ENCODE data around the gene SCFD2.
"Not testable (repeated sequence)": the region's sequence is repeated elsewhere in the genome, so short reads cannot be mapped to it uniquely, and the experiment has no call there.

SCFD2 gene

DNA sequence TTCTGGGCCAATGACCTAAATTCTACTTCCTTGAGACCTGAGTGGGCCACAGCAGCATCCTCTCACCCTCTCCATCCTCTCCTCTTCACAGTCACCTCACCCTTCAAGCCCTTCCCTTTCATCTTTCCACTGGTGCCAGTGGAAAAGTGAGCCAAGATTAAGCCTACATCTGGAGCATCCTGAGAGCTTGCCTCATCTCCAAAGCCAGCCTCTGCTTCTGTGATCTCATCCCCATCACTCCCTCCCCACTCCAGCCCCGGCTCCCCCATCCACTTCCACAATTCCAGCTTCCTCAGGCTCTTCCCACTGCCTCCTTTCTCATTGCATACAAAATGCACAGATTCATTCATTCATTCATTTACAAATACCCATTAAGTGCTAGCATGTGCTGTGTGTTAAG is 513.8 kb downstream of the SCFD2 start:
- no peak for DNase-seq (ENCODE audit: low spot score)

GRCh38 chr4:52850406-52851124 is 515.3 kb downstream of the SCFD2 start:
- DNase-seq (ENCODE audit: low spot score): no peak

DNA sequence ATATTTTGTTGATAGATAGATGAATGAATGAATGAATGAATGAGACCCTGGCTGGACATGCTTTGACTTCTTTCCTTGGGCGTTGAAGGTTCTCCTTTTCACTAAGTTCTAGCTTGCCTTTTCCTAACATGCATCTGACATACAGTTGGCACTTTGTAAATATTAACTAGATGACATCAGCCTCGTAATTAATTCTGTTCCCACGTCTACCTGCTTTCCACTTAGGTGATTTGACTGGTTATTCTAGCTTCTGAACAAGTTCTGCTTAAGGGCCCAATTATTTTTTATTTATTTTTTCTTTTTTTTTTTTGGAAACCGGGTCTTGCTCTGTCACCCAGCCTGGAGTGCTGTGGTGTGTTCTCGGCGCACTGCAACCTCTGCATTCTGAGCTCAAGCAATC is 517.6 kb downstream of the SCFD2 start:
- DNase-seq (ENCODE audit: low spot score): no peak

DNA sequence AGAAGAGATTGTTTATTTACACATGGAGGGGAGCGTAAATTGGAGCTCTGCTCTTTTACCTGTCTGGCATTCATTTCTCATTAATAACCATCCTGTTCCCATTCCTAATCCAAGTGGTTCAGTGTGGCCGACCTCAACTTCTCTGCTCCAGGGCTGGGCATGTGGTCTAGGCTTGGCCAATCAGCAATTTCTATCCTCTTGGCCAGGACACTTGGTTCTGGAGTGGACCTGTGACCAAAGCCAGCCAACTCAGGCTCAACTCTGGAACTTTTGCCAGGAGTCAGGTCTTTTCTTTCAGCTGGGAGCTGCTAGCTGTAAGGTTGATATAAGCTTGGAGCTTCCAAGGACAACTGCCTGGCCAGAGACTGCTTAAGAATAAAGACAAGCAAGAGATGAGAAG is 519.4 kb downstream of the SCFD2 start:
- DNase-seq (ENCODE audit: low spot score): no peak

DNA sequence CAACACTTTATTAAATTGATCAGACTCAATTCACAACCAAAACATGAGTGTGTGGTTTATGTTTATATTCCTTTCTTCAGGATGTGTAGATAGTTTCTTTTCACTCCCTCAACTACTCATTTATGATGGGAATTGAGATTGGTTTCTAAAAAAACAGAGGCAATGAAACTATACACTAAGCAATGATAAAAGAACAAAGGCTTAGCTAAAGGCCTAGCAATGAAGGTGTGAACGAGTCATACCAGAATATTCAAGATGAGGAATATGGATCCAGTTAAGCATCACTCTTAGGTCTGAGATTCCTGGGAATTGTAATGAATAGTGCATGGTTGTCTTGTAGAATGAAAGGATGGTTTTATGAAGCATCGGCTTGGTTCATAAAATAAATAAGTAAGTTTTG is 521.3 kb downstream of the SCFD2 start:
- DNase-seq (ENCODE audit: low spot score): no peak

DNA sequence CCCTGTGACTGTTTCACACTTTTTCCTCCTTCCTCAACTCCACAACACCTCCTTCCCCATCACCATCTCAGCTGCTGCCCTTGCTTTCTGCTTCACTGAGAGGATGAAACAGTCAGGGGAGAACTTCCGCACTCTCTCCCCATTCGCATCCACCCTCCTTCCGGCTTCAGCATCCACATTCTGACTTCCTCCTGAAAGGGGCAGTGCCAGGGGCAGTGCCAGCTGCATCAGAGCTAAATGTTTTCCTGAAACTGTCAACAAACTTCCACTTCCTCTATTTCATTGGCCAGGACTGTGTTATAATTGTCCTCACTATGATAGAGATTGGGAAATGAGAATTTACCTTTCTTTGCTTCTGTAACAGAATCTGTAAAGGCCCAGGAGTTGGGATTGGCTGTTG is 521.9 kb downstream of the SCFD2 start:
- no peak for DNase-seq (ENCODE audit: low spot score)

DNA sequence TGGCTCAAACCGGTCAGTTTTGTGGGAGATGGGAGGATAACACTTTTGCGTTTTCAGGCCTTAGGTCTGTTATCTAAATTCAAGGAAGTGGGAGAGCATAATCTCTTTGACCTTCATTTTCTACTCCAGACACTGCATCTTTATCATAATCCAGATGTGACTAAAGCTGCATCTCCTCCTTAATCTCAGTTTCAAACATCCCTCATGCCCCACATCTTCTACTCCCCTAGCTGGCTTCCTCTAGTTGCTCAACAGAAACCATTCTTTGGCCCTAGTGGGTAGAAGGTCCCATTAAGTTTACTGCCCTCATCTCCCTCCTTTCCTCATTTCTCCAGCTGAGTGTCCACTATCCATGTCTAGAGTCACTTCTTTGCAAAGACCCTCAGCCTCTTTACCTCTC is 522.5 kb downstream of the SCFD2 start:
- DNase-seq (ENCODE audit: low spot score): no peak

DNA sequence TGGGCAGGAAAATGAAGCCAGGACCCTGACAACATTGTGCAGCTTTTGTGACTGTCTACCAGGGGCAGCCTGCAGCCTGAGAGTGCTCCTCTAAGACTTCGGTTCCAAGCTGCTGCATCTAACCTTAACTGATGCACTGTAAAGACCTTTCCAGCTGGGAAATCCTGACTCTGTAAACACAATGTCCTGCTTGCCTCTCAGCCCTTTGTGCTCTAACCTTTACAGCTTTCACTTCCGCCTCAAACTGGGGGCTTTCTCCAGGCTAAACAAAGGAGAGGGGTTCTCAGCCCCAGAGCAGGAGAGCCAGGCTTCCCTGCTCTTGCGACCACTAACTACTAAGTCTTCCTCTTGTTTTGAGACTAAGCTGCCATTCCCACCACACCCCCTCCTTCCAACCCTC is 523.1 kb downstream of the SCFD2 start:
- no peak for DNase-seq (ENCODE audit: low spot score)

DNA sequence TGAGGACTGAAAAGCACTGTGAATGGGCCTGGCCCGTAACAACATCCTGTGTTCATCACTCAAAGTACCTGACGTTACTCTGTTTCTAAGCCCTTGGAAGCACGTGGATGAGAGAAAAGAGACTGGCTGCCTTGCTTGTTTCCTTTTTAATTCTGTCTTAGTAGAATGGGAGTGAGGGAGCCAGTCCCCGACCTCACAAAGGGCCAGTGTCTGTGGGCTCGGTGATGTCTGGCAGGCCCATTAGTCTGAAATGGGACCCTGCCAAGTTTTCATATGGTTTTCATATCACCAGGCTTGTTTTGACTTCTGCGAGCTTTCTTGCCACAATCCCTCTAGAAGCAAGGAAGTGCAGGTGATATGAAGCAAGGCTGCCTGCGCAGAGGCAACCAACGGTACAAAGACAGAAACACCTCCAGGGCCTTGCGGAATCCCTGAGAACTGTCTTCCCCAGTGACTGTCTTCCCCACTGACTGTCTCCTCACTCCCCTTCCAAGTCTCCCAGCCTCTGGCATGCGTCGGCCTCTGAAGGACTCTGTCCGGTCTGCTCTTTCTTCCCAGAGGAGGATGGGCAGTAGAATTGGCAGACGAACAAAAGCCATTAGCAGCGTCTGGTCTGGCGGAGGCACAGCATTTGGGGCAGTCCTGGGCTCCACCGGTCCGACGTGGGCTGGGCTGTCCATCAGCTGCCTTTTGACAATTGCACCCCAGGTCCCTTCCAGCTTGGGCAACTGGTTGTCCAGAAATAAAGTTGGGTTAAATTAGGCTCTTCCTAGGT is 524.0 kb downstream of the SCFD2 start:
- no peak for DNase-seq (ENCODE audit: low spot score)

- DNase-seq (ENCODE audit: low spot score): no peak
Measured at GRCh38 chr4:52840531-52841370, 525.1 kb downstream of the SCFD2 start.

GRCh38 chr4:52838729-52839586 is 526.9 kb downstream of the SCFD2 start:
- no peak for DNase-seq (ENCODE audit: low spot score)

GRCh38 chr4:52837716-52838558 is 527.9 kb downstream of the SCFD2 start:
- no peak for DNase-seq (ENCODE audit: low spot score)

- DNase-seq (ENCODE audit: low spot score): no peak
Measured at GRCh38 chr4:52836678-52837077, 529.2 kb downstream of the SCFD2 start.

GRCh38 chr4:52836120-52836519 is 529.7 kb downstream of the SCFD2 start:
- no peak for DNase-seq (ENCODE audit: low spot score)

GRCh38 chr4:52834641-52835456 is 531.0 kb downstream of the SCFD2 start:
- not testable (repeated sequence) for DNase-seq (ENCODE audit: low spot score)

DNA sequence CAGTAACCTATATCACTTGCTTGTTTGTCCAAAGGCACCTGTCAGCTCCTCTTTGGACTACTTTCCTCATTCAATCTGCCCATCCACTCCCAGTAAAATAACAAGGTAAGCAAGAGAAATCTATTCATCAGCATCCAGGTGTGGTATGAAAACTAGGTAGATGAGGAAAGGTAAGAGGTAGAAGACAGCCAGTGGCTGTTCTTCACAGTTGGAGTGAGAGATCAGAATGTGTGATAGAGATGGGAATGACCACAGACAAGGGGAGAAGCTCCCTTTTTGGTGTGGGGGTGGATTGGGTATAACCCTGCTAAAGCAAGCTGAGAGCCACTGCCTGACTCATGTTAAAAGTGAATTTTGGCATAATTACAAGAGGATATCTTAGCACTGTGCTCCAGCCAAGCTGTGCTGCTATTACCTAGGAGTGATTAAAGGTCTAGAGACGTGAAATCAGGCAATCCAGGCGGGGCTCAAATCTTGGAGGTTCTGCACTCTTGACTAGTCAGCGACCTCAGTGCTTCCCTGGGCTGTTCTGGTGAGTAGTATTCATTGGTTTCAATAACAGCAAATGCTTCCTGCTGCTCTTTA is 531.8 kb downstream of the SCFD2 start:
- DNase-seq (ENCODE audit: low spot score): no peak

DNA sequence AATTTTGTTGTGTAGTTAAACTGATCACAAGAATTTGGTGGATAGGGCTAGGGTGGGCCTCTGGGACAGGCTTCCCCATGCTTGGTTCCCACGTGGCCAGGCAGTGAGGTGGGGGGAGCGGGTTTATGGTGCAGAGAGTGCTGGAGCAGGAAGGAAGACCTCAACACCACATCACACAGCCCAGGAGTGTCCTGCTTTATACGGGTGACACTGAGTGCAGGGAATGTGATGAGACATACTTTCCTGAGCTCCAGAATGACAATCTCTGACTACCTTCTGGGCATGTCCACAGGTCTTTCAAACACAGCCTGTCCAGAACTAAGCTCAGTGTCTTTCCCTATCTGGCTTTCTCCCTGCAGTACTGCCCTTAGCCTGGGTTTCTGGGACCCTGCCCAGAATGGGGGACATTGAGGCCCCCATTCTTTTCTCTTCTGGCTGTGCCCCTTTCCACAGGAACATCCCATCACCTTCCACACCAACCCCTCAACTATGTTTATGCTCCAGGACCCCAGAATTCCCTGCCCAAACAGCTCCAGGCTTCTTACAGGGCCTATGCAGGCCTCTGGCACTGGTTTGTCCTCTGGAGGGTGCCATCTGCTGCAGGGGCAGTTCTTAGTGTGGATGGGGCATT is 540.3 kb downstream of the SCFD2 start:
- DNase-seq (ENCODE audit: low spot score): no peak

DNA sequence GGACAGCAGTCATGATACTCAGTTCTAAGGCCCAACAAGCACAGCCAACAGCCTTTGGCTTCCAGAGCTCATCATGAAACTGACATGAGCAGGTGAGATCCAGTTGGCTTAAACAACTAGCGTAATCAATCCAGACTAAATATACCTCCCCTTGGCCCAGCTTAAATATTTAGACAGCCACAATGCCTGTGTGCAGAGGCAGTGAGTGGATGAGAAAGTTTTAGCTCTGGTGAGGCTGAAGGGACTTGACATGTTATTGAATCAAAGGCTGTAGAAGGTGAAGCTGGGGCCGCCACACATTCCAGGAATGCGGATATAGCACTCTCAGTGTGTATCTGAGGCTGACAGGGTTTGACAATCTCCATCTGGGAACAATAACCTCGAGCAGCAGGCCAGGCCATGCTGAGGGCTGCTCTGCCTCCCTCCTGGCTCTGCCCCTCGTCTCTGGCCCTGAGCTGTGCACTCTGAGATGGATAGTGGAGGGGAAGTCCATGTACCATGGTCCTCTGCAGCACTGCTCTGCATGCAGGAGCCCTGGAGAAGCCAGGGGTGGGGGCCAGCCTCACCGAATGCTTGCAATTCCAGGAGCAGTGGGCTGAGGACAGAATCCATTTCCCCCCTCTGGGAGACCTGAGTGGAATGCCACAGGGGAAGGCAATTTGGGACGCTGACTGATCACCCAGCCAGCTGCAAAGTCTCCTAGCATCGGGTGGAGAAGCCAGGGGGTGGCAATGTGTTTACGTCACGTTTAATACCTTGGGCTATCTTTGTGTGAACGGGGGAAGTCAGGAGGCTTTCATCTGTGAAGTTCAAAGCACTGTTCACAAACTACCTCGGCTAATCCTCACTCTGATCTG is 541.0 kb downstream of the SCFD2 start:
- no peak for DNase-seq (ENCODE audit: low spot score)
